Measurements from ENCODE around the gene MEIOB. TPM values are rescaled to one million over a fixed set of nuclear protein-coding genes. Genes with fewer than 3 reads are reported as not detected.
"Not testable (repeated sequence)": the region's sequence is repeated elsewhere in the genome, so short reads cannot be mapped to it uniquely, and the experiment has no call there.

The MEIOB gene
- not detected in 2 replicates for total RNA-seq

- Mint-ChIP-seq H3K4me3 (peak within 1 kb of the TSS; percentile 52), H3K4me1 (ENCODE audit: low read depth) (no peaks in the 10 kb centered on the region), H3K9me3 (no peaks in the 10 kb centered on the region), H3K27me3 (ENCODE audit: insufficient read depth) (peaks cover 15% of the 10 kb centered on the region), H3K36me3 (ENCODE audit: low read depth) (no peaks in the 10 kb centered on the region), H3K27ac (no peak within 1 kb of the TSS)
- peak; percentile 26 for DNase-seq (ENCODE audit: low spot score)
- intact Hi-C loops (cut with micrococcal nuclease): no loop called here
Observed at GRCh38 chr16:1871974-1872635, at the start of gene MEIOB. TSS of gene MEIOB (minus strand) at chr16:1872164. CDS start at chr16:1868175, 3,989 bp downstream.

GRCh38 chr16:1920727-1921171, 48.8 kb upstream of the MEIOB start:
- Mint-ChIP-seq H3K27me3 (ENCODE audit: insufficient read depth) (peaks cover 46% of the 10 kb centered on the region), H3K4me3 (no peak overlapping the region), H3K27ac (no peak overlapping the region), H3K36me3 (ENCODE audit: low read depth) (no peaks in the 10 kb centered on the region), H3K9me3 (no peaks in the 10 kb centered on the region), H3K4me1 (ENCODE audit: low read depth) (no peaks in the 10 kb centered on the region)
- intact Hi-C loops (cut with micrococcal nuclease): no loop called here
- no peak for DNase-seq (ENCODE audit: low spot score)

GRCh38 chr16:1920122-1920521, 48.2 kb upstream of the MEIOB start:
- H3K4me3 Mint-ChIP-seq; H3K27ac Mint-ChIP-seq; H3K4me1 Mint-ChIP-seq (ENCODE audit: low read depth); H3K36me3 Mint-ChIP-seq (ENCODE audit: low read depth); H3K9me3 Mint-ChIP-seq; intact Hi-C loops (cut with micrococcal nuclease); DNase-seq (ENCODE audit: low spot score): not testable (repeated sequence)
- H3K27me3 Mint-ChIP-seq (ENCODE audit: insufficient read depth): peaks cover 48% of the 10 kb centered on the region

- no peaks in the 10 kb centered on the region for H3K36me3 Mint-ChIP-seq (ENCODE audit: low read depth)
- no peaks in the 10 kb centered on the region for H3K4me1 Mint-ChIP-seq (ENCODE audit: low read depth)
- H3K27ac Mint-ChIP-seq: no peak overlapping the region
- DNase-seq (ENCODE audit: low spot score): no peak
- intact Hi-C loops (cut with micrococcal nuclease): no loop called here
- no peak overlapping the region for H3K4me3 Mint-ChIP-seq
- no peaks in the 10 kb centered on the region for H3K9me3 Mint-ChIP-seq
- peaks cover 46% of the 10 kb centered on the region for H3K27me3 Mint-ChIP-seq (ENCODE audit: insufficient read depth)
Observed at GRCh38 chr16:1919327-1919998, 47.5 kb upstream of the MEIOB start.

- no peaks in the 10 kb centered on the region for H3K36me3 Mint-ChIP-seq (ENCODE audit: low read depth)
- no peak within 1 kb of the TSS for H3K27ac Mint-ChIP-seq
- H3K27me3 Mint-ChIP-seq (ENCODE audit: insufficient read depth): peaks cover 46% of the 10 kb centered on the region
- intact Hi-C loops (cut with micrococcal nuclease): no loop called here
- no peak for DNase-seq (ENCODE audit: low spot score)
- no peaks in the 10 kb centered on the region for H3K9me3 Mint-ChIP-seq
- no peak within 1 kb of the TSS for H3K4me3 Mint-ChIP-seq
- no peaks in the 10 kb centered on the region for H3K4me1 Mint-ChIP-seq (ENCODE audit: low read depth)
Observed at GRCh38 chr16:1918351-1919326, 46.7 kb upstream of the MEIOB start, which contains the start of gene HS3ST6. TSS of gene HS3ST6 (minus strand) at chr16:1918415. CDS start at chr16:1918323, 92 bp downstream.

GRCh38 chr16:1917665-1918350, 45.8 kb upstream of the MEIOB start:
- Mint-ChIP-seq H3K27ac (no peak overlapping the region), H3K27me3 (ENCODE audit: insufficient read depth) (peaks cover 41% of the 10 kb centered on the region), H3K36me3 (ENCODE audit: low read depth) (no peaks in the 10 kb centered on the region), H3K4me3 (no peak overlapping the region), H3K4me1 (ENCODE audit: low read depth) (no peaks in the 10 kb centered on the region), H3K9me3 (no peaks in the 10 kb centered on the region)
- DNase-seq (ENCODE audit: low spot score): no peak
- intact Hi-C loops (cut with micrococcal nuclease): no loop called here

- DNase-seq (ENCODE audit: low spot score): no peak
- Mint-ChIP-seq H3K27ac (no peak overlapping the region), H3K4me3 (no peak overlapping the region), H3K27me3 (ENCODE audit: insufficient read depth) (peaks cover 36% of the 10 kb centered on the region), H3K36me3 (ENCODE audit: low read depth) (no peaks in the 10 kb centered on the region), H3K9me3 (no peaks in the 10 kb centered on the region), H3K4me1 (ENCODE audit: low read depth) (no peaks in the 10 kb centered on the region)
- intact Hi-C loops (cut with micrococcal nuclease): no loop called here
Observed at GRCh38 chr16:1917056-1917664, 45.2 kb upstream of the MEIOB start.

GRCh38 chr16:1916640-1916990, 44.7 kb upstream of the MEIOB start:
- H3K36me3 Mint-ChIP-seq (ENCODE audit: low read depth): no peaks in the 10 kb centered on the region
- peaks cover 33% of the 10 kb centered on the region for H3K27me3 Mint-ChIP-seq (ENCODE audit: insufficient read depth)
- no peak for DNase-seq (ENCODE audit: low spot score)
- no peak overlapping the region for H3K27ac Mint-ChIP-seq
- no peaks in the 10 kb centered on the region for H3K9me3 Mint-ChIP-seq
- no peaks in the 10 kb centered on the region for H3K4me1 Mint-ChIP-seq (ENCODE audit: low read depth)
- no peak overlapping the region for H3K4me3 Mint-ChIP-seq
- intact Hi-C loops (cut with micrococcal nuclease): no loop called here

- Mint-ChIP-seq H3K4me1 (ENCODE audit: low read depth) (no peaks in the 10 kb centered on the region), H3K4me3 (no peak overlapping the region), H3K9me3 (no peaks in the 10 kb centered on the region), H3K27ac (no peak overlapping the region), H3K36me3 (ENCODE audit: low read depth) (no peaks in the 10 kb centered on the region), H3K27me3 (ENCODE audit: insufficient read depth) (peaks cover 28% of the 10 kb centered on the region)
- no peak for DNase-seq (ENCODE audit: low spot score)
- intact Hi-C loops (cut with micrococcal nuclease): no loop called here
Observed at GRCh38 chr16:1915732-1916639, 44.0 kb upstream of the MEIOB start.

- Mint-ChIP-seq H3K36me3 (ENCODE audit: low read depth) (no peaks in the 10 kb centered on the region), H3K4me1 (ENCODE audit: low read depth) (no peaks in the 10 kb centered on the region), H3K4me3 (no peak overlapping the region), H3K9me3 (no peaks in the 10 kb centered on the region), H3K27ac (no peak overlapping the region), H3K27me3 (ENCODE audit: insufficient read depth) (peaks cover 22% of the 10 kb centered on the region)
- intact Hi-C loops (cut with micrococcal nuclease): no loop called here
- DNase-seq (ENCODE audit: low spot score): no peak
Observed at GRCh38 chr16:1914988-1915387, 43.0 kb upstream of the MEIOB start.

- intact Hi-C loops (cut with micrococcal nuclease): no loop called here
- DNase-seq (ENCODE audit: low spot score): no peak
- Mint-ChIP-seq H3K4me1 (ENCODE audit: low read depth) (no peaks in the 10 kb centered on the region), H3K27me3 (ENCODE audit: insufficient read depth) (peaks cover 22% of the 10 kb centered on the region), H3K9me3 (no peaks in the 10 kb centered on the region), H3K36me3 (ENCODE audit: low read depth) (no peaks in the 10 kb centered on the region), H3K27ac (no peak overlapping the region), H3K4me3 (no peak overlapping the region)
Observed at GRCh38 chr16:1914084-1914608, 42.2 kb upstream of the MEIOB start.

All from activated T-helper 1 cell treated with anti-CD3 and anti-CD28 coated beads, Interleukin-12 subunit alpha, Interleukin-12 subunit beta, Interleukin-2, Interleukin-4 antibody, amounts not matched to agents 30 ng/mL and 10 ng/mL and 1 ng/mL, durations not matched to agents 14 hours and 24 hours and 36 hours (primary cell).